Amniotic epithelial cell (primary cell): ENCODE measurements around the gene CFAP58.

Experiments
- DNase-seq: peaks from one replicate; pipeline ENCODE4 v3.0.0-alpha.2; 2010; ENCODE audit warnings: low read depth

The CFAP58 gene

GRCh38 chr10:104336821-104337467 lies 16.7 kb upstream of the CFAP58 start:
- DNase-seq = peak; percentile 89

GRCh38 chr10:104337521-104337984 lies 16.1 kb upstream of the CFAP58 start:
- DNase-seq = no peak

GRCh38 chr10:104337985-104338735 lies 15.5 kb upstream of the CFAP58 start, which contains the start of gene ITPRIP:
Gene ITPRIP (minus strand): TSS chr10:104338465. CDS start chr10:104316051, 22,414 bp downstream.
- peak; percentile 87 for DNase-seq

- DNase-seq = peak; percentile 79
Observed at GRCh38 chr10:104339469-104340110, 14.0 kb upstream of the CFAP58 start.

GRCh38 chr10:104340111-104340526 lies 13.5 kb upstream of the CFAP58 start:
- DNase-seq = no peak

GRCh38 chr10:104340641-104341040 lies 13.0 kb upstream of the CFAP58 start:
- DNase-seq = no peak

GRCh38 chr10:104342941-104343411 lies 10.7 kb upstream of the CFAP58 start:
- DNase-seq = peak; percentile 93

- no peak for DNase-seq
Observed at GRCh38 chr10:104344219-104344618, 9.4 kb upstream of the CFAP58 start.

GRCh38 chr10:104345515-104345914 lies 8.1 kb upstream of the CFAP58 start:
- no peak for DNase-seq

- DNase-seq = no peak
Observed at GRCh38 chr10:104345941-104346340, 7.7 kb upstream of the CFAP58 start.

- no peak for DNase-seq
Observed at GRCh38 chr10:104347295-104348045, 6.2 kb upstream of the CFAP58 start.

- no peak for DNase-seq
Observed at GRCh38 chr10:104348601-104349000, 5.0 kb upstream of the CFAP58 start.

GRCh38 chr10:104349623-104350126 lies 4.0 kb upstream of the CFAP58 start:
- DNase-seq = peak; percentile 92

GRCh38 chr10:104350127-104350635 lies 3.5 kb upstream of the CFAP58 start:
- DNase-seq = peak; percentile 74

- peak; percentile 45 for DNase-seq
Observed at GRCh38 chr10:104351061-104351702, 2.5 kb upstream of the CFAP58 start.

GRCh38 chr10:104351919-104352318 lies 1.7 kb upstream of the CFAP58 start:
- no peak for DNase-seq

GRCh38 chr10:104359811-104360210 lies 6.2 kb downstream of the CFAP58 start:
- DNase-seq = peak; percentile 3

GRCh38 chr10:104367904-104368303 lies 14.3 kb downstream of the CFAP58 start:
- DNase-seq = no peak

- no peak for DNase-seq
Observed at GRCh38 chr10:104368381-104368780, 14.7 kb downstream of the CFAP58 start.

- no peak for DNase-seq
Observed at GRCh38 chr10:104371753-104372152, 18.1 kb downstream of the CFAP58 start.

- DNase-seq = no peak
Observed at GRCh38 chr10:104374591-104374990, 21.0 kb downstream of the CFAP58 start.
